ENCODE data around the gene PAK6.

DNA sequence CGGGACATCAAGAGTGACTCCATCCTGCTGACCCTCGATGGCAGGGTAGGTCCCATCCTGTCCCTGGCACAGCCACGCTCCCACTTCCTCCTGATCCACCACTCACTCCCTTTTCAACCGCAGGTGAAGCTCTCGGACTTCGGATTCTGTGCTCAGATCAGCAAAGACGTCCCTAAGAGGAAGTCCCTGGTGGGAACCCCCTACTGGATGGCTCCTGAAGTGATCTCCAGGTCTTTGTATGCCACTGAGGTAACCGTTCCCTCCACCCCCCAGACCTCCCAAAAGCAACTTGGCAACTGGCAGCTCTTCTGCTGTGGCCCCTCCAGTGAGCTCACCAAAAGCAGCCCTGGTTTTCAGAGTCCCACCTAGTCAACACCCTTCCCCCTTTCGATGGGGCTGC lies 34.6 kb downstream of the PAK6 start:
- TF ChIP-seq, protein P1, sequence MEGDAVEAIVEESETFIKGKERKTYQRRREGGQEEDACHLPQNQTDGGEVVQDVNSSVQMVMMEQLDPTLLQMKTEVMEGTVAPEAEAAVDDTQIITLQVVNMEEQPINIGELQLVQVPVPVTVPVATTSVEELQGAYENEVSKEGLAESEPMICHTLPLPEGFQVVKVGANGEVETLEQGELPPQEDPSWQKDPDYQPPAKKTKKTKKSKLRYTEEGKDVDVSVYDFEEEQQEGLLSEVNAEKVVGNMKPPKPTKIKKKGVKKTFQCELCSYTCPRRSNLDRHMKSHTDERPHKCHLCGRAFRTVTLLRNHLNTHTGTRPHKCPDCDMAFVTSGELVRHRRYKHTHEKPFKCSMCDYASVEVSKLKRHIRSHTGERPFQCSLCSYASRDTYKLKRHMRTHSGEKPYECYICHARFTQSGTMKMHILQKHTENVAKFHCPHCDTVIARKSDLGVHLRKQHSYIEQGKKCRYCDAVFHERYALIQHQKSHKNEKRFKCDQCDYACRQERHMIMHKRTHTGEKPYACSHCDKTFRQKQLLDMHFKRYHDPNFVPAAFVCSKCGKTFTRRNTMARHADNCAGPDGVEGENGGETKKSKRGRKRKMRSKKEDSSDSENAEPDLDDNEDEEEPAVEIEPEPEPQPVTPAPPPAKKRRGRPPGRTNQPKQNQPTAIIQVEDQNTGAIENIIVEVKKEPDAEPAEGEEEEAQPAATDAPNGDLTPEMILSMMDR (IDR thresholded peaks at IDR 0.05): no peak
- no peak for TF ChIP-seq POLR2A (IDR thresholded peaks at IDR 0.05)
